Measurements from ENCODE around the gene SLIT1. TPM values are rescaled to one million over a fixed set of nuclear protein-coding genes. Genes with fewer than 3 reads are reported as not detected.

The SLIT1 gene
- polyA plus RNA-seq, 1 donor from 2014 or later, result 9.5 TPM

DNA sequence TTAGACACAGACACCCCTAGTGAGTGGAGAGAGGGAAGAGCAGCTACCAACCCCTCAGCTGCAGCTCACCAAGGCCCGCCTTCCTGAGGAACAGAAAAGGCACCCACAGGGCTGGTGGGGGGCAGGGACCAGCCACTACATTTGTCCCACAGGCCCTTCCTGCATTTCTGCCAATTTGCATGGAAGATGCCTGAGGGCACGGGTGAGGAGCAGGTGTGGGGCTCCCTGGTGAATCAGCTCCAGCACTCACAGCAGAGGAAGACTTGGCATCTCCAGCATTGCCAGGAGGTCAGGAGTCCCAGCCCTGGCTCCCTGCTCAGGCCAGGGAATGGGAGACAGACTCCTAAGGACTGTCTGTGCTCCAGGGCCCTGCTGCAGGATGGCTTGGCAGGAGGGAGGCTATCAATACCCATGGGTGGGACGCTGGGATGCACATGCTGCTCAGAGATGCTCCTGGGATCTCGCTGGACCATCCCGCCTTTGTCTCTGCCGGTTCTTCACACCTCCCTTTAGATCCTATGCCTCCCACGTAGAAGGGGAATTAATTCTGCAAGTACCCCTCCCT is 109.7 kb downstream of the SLIT1 start:
- H3F3A ChIP-seq (ENCODE audit: insufficient read depth, low read length, poor library complexity, severe bottlenecking), result no peaks in the 10 kb centered on the region
- H3K9me3 ChIP-seq (ENCODE audit: low read length), result no peaks in the 10 kb centered on the region
- H3K4me3 ChIP-seq (ENCODE audit: low read length), result no peak overlapping the region
- H3K27ac ChIP-seq (ENCODE audit: low read length), result no peak overlapping the region
- H3K4me2 ChIP-seq (ENCODE audit: low read length), result no peak overlapping the region
- H3K9ac ChIP-seq (ENCODE audit: low read length), result no peak overlapping the region
- H3K27me3 ChIP-seq (ENCODE audit: insufficient read depth, low read depth, low read length), result peaks cover 62% of the 10 kb centered on the region
- TF ChIP-seq POLR2AphosphoS5 (IDR thresholded peaks at IDR 0.05) (no peak), EZH2 (IDR thresholded peaks at IDR 0.05; ENCODE audit: borderline replicate concordance, insufficient read depth, low read length, poor library complexity, severe bottlenecking) (no peak), REST (IDR thresholded peaks at IDR 0.05; ENCODE audit: borderline replicate concordance) (no peak), TAF1 (IDR thresholded peaks at IDR 0.05; ENCODE audit: low read depth) (no peak), MXI1 (conservative IDR thresholded peaks at IDR 0.05; ENCODE audit: poor library complexity, severe bottlenecking) (no peak), CTCF (IDR thresholded peaks at IDR 0.05; ENCODE audit: poor library complexity, severe bottlenecking) (no peak), EP300 (conservative IDR thresholded peaks at IDR 0.05; ENCODE audit: poor library complexity, severe bottlenecking) (no peak), RAD21 (conservative IDR thresholded peaks at IDR 0.05) (no peak), SMC3 (conservative IDR thresholded peaks at IDR 0.05; ENCODE audit: poor library complexity) (no peak)
- no peaks in the 10 kb centered on the region for H3K36me3 ChIP-seq (ENCODE audit: insufficient read depth, low read length)
- no peaks in the 10 kb centered on the region for H3K9me2 ChIP-seq (ENCODE audit: insufficient read depth, low read length)
- no peaks in the 10 kb centered on the region for H3K79me2 ChIP-seq (replicated peaks; ENCODE audit: insufficient read depth, low read length)
- H4K20me1 ChIP-seq (ENCODE audit: insufficient read depth), result no peaks in the 10 kb centered on the region
- H2AFZ ChIP-seq (ENCODE audit: low read depth, low read length), result no peak overlapping the region

GRCh38 chr10:97075421-97075820 is 110.3 kb downstream of the SLIT1 start:
- H3K9ac ChIP-seq (ENCODE audit: low read length), result no peak overlapping the region
- H3K9me3 ChIP-seq (ENCODE audit: low read length), result no peaks in the 10 kb centered on the region
- no peak overlapping the region for H3K27ac ChIP-seq (ENCODE audit: low read length)
- no peaks in the 10 kb centered on the region for H3K9me2 ChIP-seq (ENCODE audit: insufficient read depth, low read length)
- peaks cover 55% of the 10 kb centered on the region for H3K27me3 ChIP-seq (ENCODE audit: insufficient read depth, low read depth, low read length)
- no peaks in the 10 kb centered on the region for H4K20me1 ChIP-seq (ENCODE audit: insufficient read depth)
- H3K36me3 ChIP-seq (ENCODE audit: insufficient read depth, low read length), result no peaks in the 10 kb centered on the region
- H3K4me3 ChIP-seq (ENCODE audit: low read length), result no peak overlapping the region
- TF ChIP-seq CTCF (IDR thresholded peaks at IDR 0.05; ENCODE audit: poor library complexity, severe bottlenecking) (no peak), MXI1 (conservative IDR thresholded peaks at IDR 0.05; ENCODE audit: poor library complexity, severe bottlenecking) (no peak), RAD21 (conservative IDR thresholded peaks at IDR 0.05) (no peak), REST (IDR thresholded peaks at IDR 0.05; ENCODE audit: borderline replicate concordance) (no peak), SMC3 (conservative IDR thresholded peaks at IDR 0.05; ENCODE audit: poor library complexity) (no peak), TAF1 (IDR thresholded peaks at IDR 0.05; ENCODE audit: low read depth) (no peak), EP300 (conservative IDR thresholded peaks at IDR 0.05; ENCODE audit: poor library complexity, severe bottlenecking) (no peak), EZH2 (IDR thresholded peaks at IDR 0.05; ENCODE audit: borderline replicate concordance, insufficient read depth, low read length, poor library complexity, severe bottlenecking) (no peak), POLR2AphosphoS5 (IDR thresholded peaks at IDR 0.05) (no peak)
- H2AFZ ChIP-seq (ENCODE audit: low read depth, low read length), result no peak overlapping the region
- no peaks in the 10 kb centered on the region for H3F3A ChIP-seq (ENCODE audit: insufficient read depth, low read length, poor library complexity, severe bottlenecking)
- H3K4me2 ChIP-seq (ENCODE audit: low read length), result no peak overlapping the region
- no peaks in the 10 kb centered on the region for H3K79me2 ChIP-seq (replicated peaks; ENCODE audit: insufficient read depth, low read length)

Data from neural cell (in vitro differentiated cells).